DMS 273 treated with DMSO at 0.1 percent for 48 hours (cell line): ENCODE results near the gene PTPN22.

Experiments
- DNase-seq: peaks from one replicate; lab custom pipeline; 2025; lab: John Stamatoyannopoulos, UW

Gene PTPN22

DNA sequence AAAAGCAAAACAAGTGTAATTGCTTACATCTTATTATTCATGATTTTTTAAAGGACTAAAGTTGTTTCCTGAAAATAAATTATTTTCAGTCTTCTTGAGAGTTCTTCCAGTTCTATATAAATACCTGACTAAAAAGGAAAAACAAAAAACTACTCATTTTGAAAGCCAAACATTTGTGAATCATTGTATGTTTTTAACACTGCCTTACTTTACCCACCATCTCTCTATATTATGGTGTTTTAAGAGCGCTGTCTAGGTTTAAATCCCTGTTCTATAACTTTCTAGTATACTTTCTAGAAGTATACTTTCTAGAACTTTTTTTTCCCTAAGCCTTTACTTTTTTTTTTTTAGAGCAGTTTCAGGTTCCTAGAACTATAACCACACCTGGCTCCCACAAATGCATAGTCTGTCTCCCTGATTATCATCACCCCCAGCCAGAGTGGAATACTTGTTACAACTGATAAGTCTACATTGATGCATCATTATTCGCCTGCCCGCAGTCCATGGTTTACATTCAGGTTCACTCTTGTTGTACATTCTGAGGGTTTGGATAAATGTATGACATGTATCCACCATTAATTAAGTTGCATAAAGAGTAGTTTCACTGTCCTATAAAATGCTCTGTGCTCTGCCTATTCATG is 69.0 kb downstream of the PTPN22 start:
- no peak for DNase-seq

- DNase-seq, result no peak
Measured at GRCh38 chr1:113800487-113800886, 71.0 kb downstream of the PTPN22 start.

DNA sequence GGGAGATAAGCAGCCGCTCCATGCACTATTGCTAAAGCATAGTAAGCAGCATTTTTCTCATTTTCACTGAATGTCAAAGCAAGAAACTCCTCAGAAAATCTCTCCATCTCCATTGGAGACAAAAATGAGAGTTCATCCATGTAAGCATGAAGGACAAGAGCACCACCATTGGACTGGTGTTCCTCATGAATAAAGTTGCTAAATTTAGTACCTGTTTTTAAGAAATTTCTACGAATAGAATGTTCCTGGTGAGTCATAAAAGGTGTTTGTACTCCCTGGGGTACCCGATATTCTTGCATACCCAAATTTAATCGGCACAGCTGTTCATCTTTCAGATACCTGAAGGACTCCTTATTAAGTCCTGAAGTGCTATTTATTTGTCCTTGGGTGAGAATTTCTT is 74.0 kb downstream of the PTPN22 start:
- no peak for DNase-seq

- DNase-seq, result no peak
Measured at GRCh38 chr1:113793878-113794834, 77.4 kb downstream of the PTPN22 start.

GRCh38 chr1:113792986-113793385 is 78.5 kb downstream of the PTPN22 start:
- no peak for DNase-seq

DNA sequence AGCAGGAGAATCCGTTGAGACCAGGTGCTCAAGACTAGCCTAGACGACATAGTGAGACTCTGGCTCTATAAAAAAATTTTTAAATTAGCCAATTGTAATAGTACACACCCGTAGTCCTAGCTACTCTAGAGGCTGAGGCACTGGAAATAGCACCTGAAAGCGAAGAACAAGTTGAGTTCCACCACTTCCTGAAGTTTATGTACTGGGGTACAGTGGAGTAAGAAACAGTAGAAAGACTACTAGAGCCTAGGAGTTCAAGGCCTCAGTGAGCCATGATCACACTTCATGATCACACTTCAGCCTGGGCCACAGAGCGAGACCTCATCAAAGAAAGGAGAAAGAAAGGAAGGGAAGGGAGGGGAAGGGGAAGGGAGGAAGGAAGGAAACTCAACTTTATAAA is 79.0 kb downstream of the PTPN22 start:
- no peak for DNase-seq

DNA sequence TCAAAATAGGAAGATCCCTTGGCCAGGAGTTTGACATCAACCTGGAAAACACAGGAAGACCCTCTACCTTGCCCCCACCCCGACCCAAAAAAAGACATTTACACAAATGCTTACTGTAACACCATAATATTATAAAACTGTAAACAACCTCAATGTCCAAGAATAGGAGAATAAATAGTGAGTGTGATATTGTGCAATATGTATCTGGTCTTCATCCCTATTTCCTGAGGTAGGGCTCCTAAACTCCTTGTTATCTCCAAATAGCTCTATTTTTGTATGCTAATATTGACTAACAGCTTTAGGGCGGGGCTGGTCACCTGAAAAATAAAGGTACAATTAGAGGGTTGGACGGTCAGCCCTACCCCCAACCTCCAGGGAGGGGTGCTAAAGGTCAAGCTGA is 82.7 kb downstream of the PTPN22 start:
- no peak for DNase-seq

DNA sequence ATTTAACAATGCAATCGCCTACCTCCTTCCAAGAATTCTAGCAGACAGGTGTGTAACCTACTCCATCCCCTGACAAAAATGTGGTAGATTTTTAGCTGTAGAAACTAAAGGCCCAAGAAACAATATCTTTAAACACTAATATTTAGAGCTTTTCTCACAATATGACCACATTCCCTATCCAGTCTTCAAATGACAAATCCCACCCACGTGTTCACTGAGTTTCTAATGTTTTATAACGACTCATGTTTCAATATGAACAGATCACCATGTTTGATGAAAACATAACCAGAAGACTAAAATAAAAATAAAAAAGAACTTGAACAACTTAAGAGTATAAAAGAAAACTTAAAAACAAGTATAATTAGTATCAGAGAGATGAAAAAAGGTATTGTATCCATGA is 83.8 kb downstream of the PTPN22 start:
- DNase-seq, result no peak

DNA sequence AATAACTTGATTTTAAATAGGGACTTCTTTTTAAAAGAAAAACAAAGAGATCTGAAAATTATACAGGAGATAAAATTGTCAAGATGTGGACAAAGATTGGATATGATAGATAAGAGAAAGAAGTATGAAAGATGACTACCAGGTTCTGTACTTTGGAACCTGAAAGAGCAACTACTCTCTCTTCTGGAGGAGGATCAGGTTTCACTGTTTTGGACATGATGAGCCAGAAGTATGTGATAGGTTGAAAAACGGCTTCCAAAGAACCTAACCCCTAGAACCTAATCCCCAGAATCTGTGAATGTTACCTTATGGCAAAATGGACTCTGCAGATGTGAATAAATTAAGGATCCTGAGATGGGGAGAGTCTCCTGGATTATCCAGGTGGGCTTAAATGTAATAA is 85.4 kb downstream of the PTPN22 start:
- no peak for DNase-seq

GRCh38 chr1:113784104-113784779 is 87.3 kb downstream of the PTPN22 start:
- DNase-seq, result no peak

DNA sequence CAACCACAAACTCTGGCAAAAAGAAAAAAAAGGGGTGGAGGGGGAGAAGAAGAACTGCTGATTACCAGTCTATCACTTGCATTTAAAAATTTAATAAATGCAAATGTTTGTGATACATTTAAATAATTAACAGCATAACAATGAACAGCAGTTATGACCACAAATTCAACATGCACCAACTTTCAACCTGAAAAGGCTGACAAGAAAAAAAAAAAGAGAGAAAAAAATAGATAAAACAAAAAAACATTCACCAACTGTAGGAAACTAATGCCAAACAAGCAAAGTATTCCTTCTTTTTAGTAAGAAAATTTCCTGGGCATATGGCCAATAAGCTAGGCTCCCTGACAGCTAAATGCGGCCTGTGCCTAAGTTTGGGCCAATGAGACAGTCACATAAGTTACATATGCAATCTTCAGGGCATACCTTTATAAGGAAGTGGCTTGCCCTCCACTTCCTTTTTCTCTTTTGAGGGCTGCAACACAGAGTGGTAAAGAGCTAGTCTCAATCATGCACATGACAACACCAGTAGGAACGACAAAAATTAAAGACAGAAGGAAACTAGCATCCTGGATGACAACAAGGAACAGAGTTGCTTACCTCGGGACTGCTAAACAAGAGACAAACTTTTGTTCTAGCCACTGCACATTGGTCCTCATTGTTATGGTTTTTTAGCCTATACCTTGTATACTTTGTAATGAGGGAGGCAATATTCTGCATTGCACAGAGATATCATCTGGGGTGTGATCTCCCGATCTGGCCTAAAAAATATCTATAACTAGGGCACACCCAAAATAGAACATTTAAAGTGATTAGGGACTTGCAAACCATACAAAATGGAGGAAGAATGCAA is 88.0 kb downstream of the PTPN22 start:
- DNase-seq, result no peak

DNA sequence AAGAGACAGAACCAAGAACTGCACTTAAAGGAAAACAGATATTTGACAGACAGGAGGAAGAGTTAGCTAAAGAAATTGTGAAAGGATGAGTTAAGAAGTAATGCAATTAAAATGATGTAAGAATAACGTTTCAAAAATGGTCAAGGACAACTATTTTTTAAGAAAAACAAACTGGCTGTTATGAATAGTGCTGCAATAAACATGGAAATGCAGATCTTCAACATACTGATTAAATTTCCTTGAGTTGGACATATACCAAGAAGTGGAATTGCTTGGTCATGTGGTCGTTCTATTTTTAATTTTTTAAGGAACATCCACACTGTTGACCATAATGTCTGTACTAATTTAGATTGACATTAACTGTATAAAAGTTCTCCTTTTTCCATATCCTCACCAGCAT is 89.1 kb downstream of the PTPN22 start:
- no peak for DNase-seq

- DNase-seq, result no peak
Measured at GRCh38 chr1:113780374-113781146, 91.0 kb downstream of the PTPN22 start.

DNA sequence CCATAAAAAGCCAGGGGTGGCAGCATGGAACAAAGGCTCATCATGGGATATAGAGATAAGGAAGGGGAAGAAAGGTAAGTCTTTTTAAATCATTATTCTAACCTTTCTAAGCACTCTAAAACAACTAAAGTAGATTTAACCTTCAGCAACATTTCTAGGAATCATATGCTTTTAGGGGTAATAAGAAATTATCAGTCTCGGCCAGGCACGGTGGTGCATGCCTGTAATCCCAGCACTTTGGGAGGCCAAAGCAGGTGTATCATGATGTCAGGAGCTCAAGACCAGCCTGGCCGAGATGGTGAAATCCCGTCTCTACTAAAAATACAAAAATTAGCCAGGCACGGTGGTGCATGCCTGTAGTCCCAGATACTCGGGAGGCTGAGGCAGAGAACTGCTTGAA is 92.0 kb downstream of the PTPN22 start:
- no peak for DNase-seq

DNA sequence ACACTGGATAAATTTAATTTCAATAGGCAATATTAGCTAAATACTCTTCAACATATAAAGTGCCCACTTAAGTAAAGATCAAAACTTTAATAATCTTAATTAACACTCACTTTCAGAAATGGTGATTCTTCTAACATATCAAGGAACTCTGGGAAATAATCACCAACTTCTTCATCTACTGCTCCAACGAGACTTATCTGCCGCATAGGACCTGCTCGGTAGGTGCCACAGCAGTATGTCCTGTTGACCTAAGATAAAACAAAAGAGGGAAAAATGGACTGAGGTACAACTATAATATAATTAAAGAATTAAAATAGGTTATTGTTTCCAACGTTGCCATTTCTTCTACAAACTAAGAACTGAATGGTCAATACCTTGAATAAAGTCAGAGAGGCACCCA is 94.0 kb downstream of the PTPN22 start:
- DNase-seq, result no peak

DNA sequence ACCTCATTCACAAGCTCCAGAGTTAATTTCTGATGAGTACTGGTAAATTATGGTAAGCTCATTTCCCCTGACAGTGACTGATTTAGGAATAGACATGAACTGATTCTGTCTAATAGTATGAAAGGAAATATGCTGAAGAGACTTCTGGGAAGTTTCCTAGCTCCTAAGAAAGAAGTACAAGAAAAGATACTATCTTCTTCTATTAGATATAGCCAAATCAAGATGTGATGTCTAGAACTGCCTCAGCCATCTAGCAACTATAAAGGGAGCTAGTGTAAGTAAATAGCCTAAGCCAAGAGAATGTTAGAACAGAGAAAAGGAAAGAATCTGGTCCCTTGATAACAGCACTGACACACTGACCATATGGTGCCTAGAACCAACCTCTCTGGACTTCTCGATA is 101.5 kb downstream of the PTPN22 start:
- no peak for DNase-seq

DNA sequence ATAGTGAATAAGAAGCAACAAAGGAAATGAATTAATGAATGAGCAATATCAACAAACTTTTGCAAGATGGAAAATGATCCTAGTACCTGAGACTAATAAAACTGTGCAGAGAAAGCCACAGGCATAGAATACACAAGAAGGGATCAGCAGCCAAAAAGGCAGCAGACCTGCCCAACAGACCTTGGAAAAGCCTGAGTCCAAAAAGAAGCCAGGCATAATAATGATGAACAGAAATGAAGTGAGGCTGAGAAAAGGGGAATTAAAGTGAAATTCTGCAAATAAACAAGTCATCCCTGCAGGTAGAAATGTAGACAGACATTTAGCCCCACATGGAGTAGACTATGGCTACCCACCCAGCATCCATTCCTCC is 101.9 kb downstream of the PTPN22 start:
- no peak for DNase-seq

DNA sequence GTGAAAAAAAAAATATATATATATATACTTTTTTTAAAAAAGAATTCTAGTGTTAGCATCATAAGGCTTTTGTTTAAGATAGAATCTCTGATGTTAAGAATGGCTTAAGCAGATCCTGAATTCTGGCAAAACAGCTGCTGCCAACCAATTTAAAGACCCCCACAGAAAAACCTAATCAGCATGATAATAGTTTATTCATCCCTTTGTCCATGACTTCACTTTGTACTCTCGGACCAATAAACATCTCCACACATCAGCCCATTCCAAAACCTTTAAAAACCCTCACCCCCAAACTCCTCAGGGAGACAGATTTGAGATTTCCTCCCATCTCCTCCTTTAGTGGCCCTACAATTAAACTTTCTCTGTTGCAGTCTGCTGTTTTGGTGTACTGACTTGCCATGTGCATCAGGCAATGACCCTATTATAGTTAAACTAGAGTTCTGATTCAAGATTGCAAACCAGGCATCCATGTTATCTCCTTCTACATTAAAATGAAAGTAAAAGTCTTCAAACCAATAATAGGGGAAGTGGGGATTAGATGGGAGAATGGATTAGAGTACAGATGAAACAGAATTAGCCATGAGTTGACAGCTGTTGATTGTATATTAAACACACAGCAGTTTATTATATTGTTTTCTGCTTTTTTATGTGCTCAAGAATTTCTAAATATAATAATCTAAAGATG is 102.5 kb downstream of the PTPN22 start:
- DNase-seq, result no peak

- DNase-seq, result no peak
Measured at GRCh38 chr1:113765306-113766230, 105.9 kb downstream of the PTPN22 start.
